Left lung (tissue), 10 donors: Measurements from ENCODE around the gene PUM1. TPM values are rescaled to one million over a fixed set of nuclear protein-coding genes. Genes with fewer than 3 reads are reported as not detected.

ENCODE experiments used
- ATAC-seq: fragments of 200-7000 bp; cut with Tn5 transposase; one replicate; pipeline ENCODE4 v1.9.1; 2020; ENCODE audit warnings: moderate library complexity
- DNase-seq, 4 donors: peaks; one replicate each; pipeline ENCODE4 v3.0.0-alpha.2; 2013 to 2020
- H3K27ac ChIP-seq, 2 donors: fragments of 200-600 bp; sonication (generic) in 1 of 2; one replicate each; pipeline versions ENCODE4 v1.5.0 to v1.8.0; 2020 to 2021
- H3K27me3 ChIP-seq, 2 donors: fragments of 200-600 bp; sonication (generic) in 1 of 2; one replicate each; pipeline versions ENCODE4 v1.5.0 to v1.8.0; 2020 to 2021
- H3K36me3 ChIP-seq, 2 donors: fragments of 200-600 bp; sonication (generic) in 1 of 2; one replicate each; pipeline versions ENCODE4 v1.5.0 to v1.8.0; 2020 to 2021
- H3K4me1 ChIP-seq, 2 donors: fragments of 200-600 bp; one replicate each; pipeline ENCODE4 v1.8.0; 2021
- H3K4me3 ChIP-seq, 2 donors: fragments of 200-600 bp; sonication (generic) in 1 of 2; one replicate each; pipeline versions ENCODE4 v1.5.0 to v1.8.0; 2020 to 2021; ENCODE audit warnings: mild to moderate bottlenecking in 1 of 2
- H3K9me3 ChIP-seq, 2 donors: fragments of 200-600 bp; sonication (generic) in 1 of 2; one replicate each; pipeline versions ENCODE4 v1.5.0 to v1.8.0; 2020 to 2021
- CTCF ChIP-seq, 2 donors: fragments of 200-600 bp; sonication (generic) in 1 of 2; IDR thresholded peaks; one replicate each; pipeline versions ENCODE4 v1.5.0 to v1.8.0; 2021; ENCODE audit warnings: antibody characterized with exemption in 2 of 2
- intact Hi-C, 2 donors: fragments of 100-400 bp; cut with DNase I; formaldehyde crosslinking; loops; one replicate each; pipeline versions ENCODE4 v1.11.2 to v1.14.2; 2022
- polyA plus RNA-seq, 6 donors: library from polyadenylated mRNA; unstranded; fragments of 120-200 nt; gene quantifications; one replicate each; pipeline ENCODE4 v1.2.1, GENCODE V29; 2013; ENCODE audit not compliant: insufficient read length in 6 of 6
- total RNA-seq, 2 donors: library from RNA; stranded (reverse); fragmentation: NEBNext Ultra II Directional; extraction: Animal tissue kit (Norgen Biotek cat#: 25700); gene quantifications; one replicate each; pipeline ENCODE4 v1.2.1, GENCODE V29; 2021
- donor health status: DM: no; HTN: yes; CAD: no.
- donor health status: DM: no; HTN: no; CAD: no.

PUM1 gene
- total and polyA plus RNA-seq, 8 donors = 96.7 to 125 (median 108) TPM

DNA sequence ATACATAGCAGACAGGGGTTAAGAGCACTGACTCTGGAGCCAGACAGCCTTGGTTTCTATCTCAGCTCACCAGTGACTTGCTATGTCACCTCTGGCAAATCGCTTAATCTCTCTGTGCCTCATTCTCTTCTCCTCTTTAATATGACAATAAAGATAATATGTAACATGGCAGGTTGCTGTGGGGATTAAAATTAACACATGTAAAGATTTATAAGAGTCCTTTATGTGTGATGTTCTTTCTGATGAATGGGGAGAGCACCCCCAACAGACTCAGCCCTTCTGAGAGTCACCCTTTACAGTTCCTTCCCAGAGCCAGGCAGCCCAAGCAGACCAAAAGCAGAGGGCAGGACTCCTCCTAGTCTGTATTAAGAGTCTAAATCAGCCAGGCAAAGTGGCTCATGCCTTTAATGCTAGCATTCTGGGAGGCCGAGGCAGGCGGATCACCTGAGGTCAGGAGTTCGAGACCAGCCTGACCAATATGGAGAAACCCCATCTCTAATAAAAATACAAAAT, 80.5 kb downstream of the PUM1 start:
- ATAC-seq (no peak), DNase-seq (no peak)
- peak overlapping the region in 1 of 2 donors; percentile 5 for H3K27ac ChIP-seq
- peaks cover 27 to 58% of the 10 kb centered on the region in 2 donors for H3K4me1 ChIP-seq
- no peaks in the 10 kb centered on the region for H3K9me3 ChIP-seq
- H3K4me3 ChIP-seq = no peak overlapping the region
- TF ChIP-seq CTCF (IDR thresholded peaks at IDR 0.05) = no peak
- no peaks in the 10 kb centered on the region for H3K27me3 ChIP-seq
- intact Hi-C loops = no loop called here
- H3K36me3 ChIP-seq = peaks cover 0 to 15% of the 10 kb centered on the region in 2 donors

GRCh38 chr1:30984165-30984889, 81.2 kb downstream of the PUM1 start:
- DNase-seq (peak in 1 of 4 donors; percentile 54), ATAC-seq (peak; percentile 43)
- Histone ChIP-seq H3K27ac (peak overlapping the region in 1 of 2 donors; percentile 5), H3K4me3 (no peak overlapping the region), H3K27me3 (no peaks in the 10 kb centered on the region), H3K4me1 (peaks cover 27 to 58% of the 10 kb centered on the region in 2 donors), H3K9me3 (no peaks in the 10 kb centered on the region), H3K36me3 (peaks cover 0 to 18% of the 10 kb centered on the region in 2 donors)
- no peak for TF ChIP-seq CTCF (IDR thresholded peaks at IDR 0.05)
- intact Hi-C loops = no loop called here

DNA sequence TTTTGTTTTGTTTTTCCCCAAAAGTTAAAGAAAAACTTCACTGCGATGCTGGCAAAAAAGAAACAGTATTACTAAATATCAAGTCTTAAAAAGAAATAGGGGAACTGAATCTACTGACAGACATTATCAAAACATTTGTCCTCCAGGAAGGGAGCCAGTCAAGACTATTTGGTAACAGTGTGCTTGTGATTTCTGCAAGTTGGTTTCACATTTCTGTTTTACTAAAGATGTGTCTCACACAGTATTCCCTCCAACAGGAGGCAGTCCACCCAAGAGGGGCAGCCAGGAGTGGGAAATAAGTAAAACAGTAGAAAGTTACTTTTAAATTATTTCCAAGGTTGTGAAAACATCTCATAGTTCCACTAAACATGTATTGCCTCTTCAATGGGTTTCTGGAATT, 82.6 kb downstream of the PUM1 start:
- H3K27ac ChIP-seq = peak overlapping the region in 1 of 2 donors; percentile 69
- DNase-seq = no peak
- ATAC-seq = peak; percentile 46

GRCh38 chr1:30982431-30982830, 83.1 kb downstream of the PUM1 start:
- peak overlapping the region in 1 of 2 donors; percentile 69 for H3K27ac ChIP-seq
- no peaks in the 10 kb centered on the region for H3K27me3 ChIP-seq
- no peak for TF ChIP-seq CTCF (IDR thresholded peaks at IDR 0.05)
- peaks cover 18 to 48% of the 10 kb centered on the region in 2 donors for H3K4me1 ChIP-seq
- no peak for DNase-seq
- no peak overlapping the region for H3K4me3 ChIP-seq
- no peaks in the 10 kb centered on the region for H3K9me3 ChIP-seq
- peaks cover 0 to 31% of the 10 kb centered on the region in 2 donors for H3K36me3 ChIP-seq
- intact Hi-C loops = no loop called here
- ATAC-seq = no peak

More for the DNA sequence above, 82.6 kb downstream of the PUM1 start:
- TF ChIP-seq CTCF (IDR thresholded peaks at IDR 0.05) = no peak
- peaks cover 0 to 26% of the 10 kb centered on the region in 2 donors for H3K36me3 ChIP-seq
- peaks cover 18 to 46% of the 10 kb centered on the region in 2 donors for H3K4me1 ChIP-seq
- H3K9me3 ChIP-seq = no peaks in the 10 kb centered on the region
- no peak overlapping the region for H3K4me3 ChIP-seq
- intact Hi-C loops = no loop called here
- no peaks in the 10 kb centered on the region for H3K27me3 ChIP-seq

DNA sequence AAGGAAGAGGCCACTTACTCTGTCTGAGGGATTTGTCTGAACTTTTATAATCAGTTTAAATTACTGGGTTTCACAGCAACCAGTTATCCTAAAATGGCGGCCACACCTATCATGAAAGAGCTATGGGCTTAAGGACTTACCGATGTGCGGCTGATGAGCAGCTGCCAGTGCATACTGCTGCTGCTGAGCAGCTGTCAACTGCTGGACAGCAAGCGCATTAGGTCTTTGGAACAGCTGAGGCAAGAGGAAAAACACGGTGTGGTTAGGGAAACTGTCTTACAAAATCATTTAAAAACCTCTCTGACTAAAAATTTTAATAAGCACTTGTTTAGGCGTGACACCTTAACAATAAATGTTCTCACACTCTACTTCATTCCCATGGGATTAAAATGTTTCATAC, 84.3 kb downstream of the PUM1 start:
- Histone ChIP-seq H3K4me1 (peaks cover 18 to 61% of the 10 kb centered on the region in 2 donors), H3K27ac (no peak overlapping the region), H3K36me3 (peaks cover 0 to 34% of the 10 kb centered on the region in 2 donors), H3K9me3 (no peaks in the 10 kb centered on the region), H3K4me3 (no peak overlapping the region), H3K27me3 (no peaks in the 10 kb centered on the region)
- DNase-seq (no peak), ATAC-seq (no peak)
- TF ChIP-seq CTCF (IDR thresholded peaks at IDR 0.05) = no peak
- intact Hi-C loops = no loop called here
